ENCODE measurements around the gene CRLF3. TPM values are rescaled to one million over a fixed set of nuclear protein-coding genes. Genes with fewer than 3 reads are reported as not detected.

The CRLF3 gene
- total RNA-seq, 4 donors from 2014 or later: 9.8 to 15.9 (median 13.2) TPM

GRCh38 chr17:30801671-30802070 lies 22.8 kb downstream of the CRLF3 start:
- DNase-seq (ENCODE audit: low spot score in 2 of 2): no peak
- peaks cover 0 to 83% (median 10%) of the 10 kb centered on the region in 3 donors for H3K36me3 ChIP-seq
- peaks cover 0 to 2% (median 0%) of the 10 kb centered on the region in 4 donors for H3K4me1 ChIP-seq
- no peaks in the 10 kb centered on the region for H3K27me3 ChIP-seq
- H3K9me3 ChIP-seq: no peaks in the 10 kb centered on the region
- WGBS, 2 donors: 96 to 100% methylated on average over 1 of the region's 1 CpG
- H3K4me3 ChIP-seq: no peak overlapping the region
- TF ChIP-seq EP300 (IDR thresholded peaks at IDR 0.05) (no peak), CTCF (IDR thresholded peaks at IDR 0.05) (no peak), POLR2A (IDR thresholded peaks at IDR 0.05) (no peak)
- no peak overlapping the region for H3K27ac ChIP-seq

DNA sequence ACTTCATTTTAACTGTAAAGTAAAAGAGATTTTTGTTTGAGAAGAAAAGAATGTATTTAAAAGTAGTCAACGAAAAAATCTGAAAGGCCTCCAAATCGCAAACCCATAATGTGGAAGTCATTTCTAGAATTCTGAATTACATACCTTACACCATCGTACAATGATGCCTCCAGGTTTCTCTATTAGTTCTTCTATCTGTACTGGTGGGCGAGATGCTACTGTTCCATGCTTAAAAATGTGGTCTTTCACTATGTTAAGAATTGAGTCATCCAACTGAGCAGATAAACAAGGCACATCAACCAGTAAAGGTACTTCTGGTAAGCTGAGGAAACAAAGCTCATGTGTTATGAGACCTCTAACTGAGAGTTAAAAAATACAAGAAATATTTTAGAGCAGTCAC lies 28.5 kb downstream of the CRLF3 start:
- WGBS, 2 donors: 92 to 94% methylated on average over 4 of the region's 4 CpGs
- no peak overlapping the region for H3K4me3 ChIP-seq
- H3K36me3 ChIP-seq: peaks cover 0 to 98% (median 20%) of the 10 kb centered on the region in 3 donors
- no peaks in the 10 kb centered on the region for H3K9me3 ChIP-seq
- DNase-seq (ENCODE audit: low spot score in 2 of 2): no peak
- TF ChIP-seq EP300 (IDR thresholded peaks at IDR 0.05): no peak
- no peak for TF ChIP-seq CTCF (IDR thresholded peaks at IDR 0.05)
- no peak for TF ChIP-seq POLR2A (IDR thresholded peaks at IDR 0.05)
- H3K4me1 ChIP-seq: no peaks in the 10 kb centered on the region
- H3K27me3 ChIP-seq: no peaks in the 10 kb centered on the region
- H3K27ac ChIP-seq: no peak overlapping the region

- no peaks in the 10 kb centered on the region for H3K27me3 ChIP-seq
- peaks cover 0 to 97% (median 24%) of the 10 kb centered on the region in 3 donors for H3K36me3 ChIP-seq
- no peak for TF ChIP-seq CTCF (IDR thresholded peaks at IDR 0.05)
- TF ChIP-seq POLR2A (IDR thresholded peaks at IDR 0.05): no peak
- no peak for TF ChIP-seq EP300 (IDR thresholded peaks at IDR 0.05)
- DNase-seq (ENCODE audit: low spot score in 2 of 2): no peak
- H3K4me3 ChIP-seq: no peak overlapping the region
- no peaks in the 10 kb centered on the region for H3K4me1 ChIP-seq
- H3K27ac ChIP-seq: no peak overlapping the region
- 90 to 93% methylated on average over 5 of the region's 5 CpGs for WGBS, 2 donors
- no peaks in the 10 kb centered on the region for H3K9me3 ChIP-seq
Measured at GRCh38 chr17:30794372-30794771, 30.1 kb downstream of the CRLF3 start.

- H3K9me3 ChIP-seq: no peaks in the 10 kb centered on the region
- no peak overlapping the region for H3K27ac ChIP-seq
- H3K4me1 ChIP-seq: peaks cover 0 to 6% (median 0%) of the 10 kb centered on the region in 4 donors
- TF ChIP-seq POLR2A (IDR thresholded peaks at IDR 0.05) (no peak), CTCF (IDR thresholded peaks at IDR 0.05) (no peak), EP300 (IDR thresholded peaks at IDR 0.05) (no peak)
- H3K27me3 ChIP-seq: no peaks in the 10 kb centered on the region
- peaks cover 0 to 96% (median 24%) of the 10 kb centered on the region in 3 donors for H3K36me3 ChIP-seq
- DNase-seq (ENCODE audit: low spot score in 2 of 2): no peak
- WGBS, 2 donors: 89 to 94% methylated on average over 9 of the region's 9 CpGs
- no peak overlapping the region for H3K4me3 ChIP-seq
Measured at GRCh38 chr17:30793282-30793977, 31.1 kb downstream of the CRLF3 start.

GRCh38 chr17:30790279-30790678 lies 34.2 kb downstream of the CRLF3 start:
- H3K27ac ChIP-seq: peak overlapping the region in 1 of 4 donors; percentile 6
- no peak overlapping the region for H3K4me3 ChIP-seq
- H3K36me3 ChIP-seq: peaks cover 0 to 96% (median 17%) of the 10 kb centered on the region in 3 donors
- no peaks in the 10 kb centered on the region for H3K9me3 ChIP-seq
- H3K27me3 ChIP-seq: no peaks in the 10 kb centered on the region
- H3K4me1 ChIP-seq: peaks cover 0 to 6% (median 0%) of the 10 kb centered on the region in 4 donors
- WGBS, 2 donors: 47 to 59% methylated on average over 2 of the region's 2 CpGs
- DNase-seq (ENCODE audit: low spot score in 2 of 2): no peak
- TF ChIP-seq CTCF (IDR thresholded peaks at IDR 0.05): no peak
- no peak for TF ChIP-seq POLR2A (IDR thresholded peaks at IDR 0.05)
- no peak for TF ChIP-seq EP300 (IDR thresholded peaks at IDR 0.05)

All from tibial nerve (tissue), 4 donors.